Measurements from ENCODE around the gene VWCE.
"Not testable (repeated sequence)": the region's sequence is repeated elsewhere in the genome, so short reads cannot be mapped to it uniquely, and the experiment has no call there.

Gene VWCE

GRCh38 chr11:61212202-61212601 lies 82.9 kb downstream of the VWCE start:
- WGBS, 2 experiments: no CpG with 5 or more reads among the region's 15 CpGs

GRCh38 chr11:61211327-61211952 lies 83.7 kb downstream of the VWCE start:
- whole genome bisulfite sequencing, 2 experiments: 98 to 100% methylated on average over 3 of the region's 10 CpGs
- H3K4me3 ChIP-seq (ENCODE audit: insufficient read depth, low read depth, low read length); H3K4me1 ChIP-seq (ENCODE audit: control insufficient read depth, insufficient read depth, low read length); H3K36me3 ChIP-seq (ENCODE audit: control insufficient read depth, insufficient read depth, low read length); H3K9me3 ChIP-seq (ENCODE audit: control insufficient read depth, low read length); H3K27ac ChIP-seq (ENCODE audit: insufficient read depth, low read depth, low read length, poor library complexity, severe bottlenecking); H3K27me3 ChIP-seq (ENCODE audit: control insufficient read depth, insufficient read depth, low read length, poor library complexity, severe bottlenecking): not testable (repeated sequence)

More at GRCh38 chr11:61212202-61212601, 82.9 kb downstream of the VWCE start:
- H3K4me1 ChIP-seq (ENCODE audit: control insufficient read depth, insufficient read depth, low read length); H3K9me3 ChIP-seq (ENCODE audit: control insufficient read depth, low read length); H3K4me3 ChIP-seq (ENCODE audit: insufficient read depth, low read depth, low read length); H3K27me3 ChIP-seq (ENCODE audit: control insufficient read depth, insufficient read depth, low read length, poor library complexity, severe bottlenecking); H3K36me3 ChIP-seq (ENCODE audit: control insufficient read depth, insufficient read depth, low read length); H3K27ac ChIP-seq (ENCODE audit: insufficient read depth, low read depth, low read length, poor library complexity, severe bottlenecking): not testable (repeated sequence)

DNA sequence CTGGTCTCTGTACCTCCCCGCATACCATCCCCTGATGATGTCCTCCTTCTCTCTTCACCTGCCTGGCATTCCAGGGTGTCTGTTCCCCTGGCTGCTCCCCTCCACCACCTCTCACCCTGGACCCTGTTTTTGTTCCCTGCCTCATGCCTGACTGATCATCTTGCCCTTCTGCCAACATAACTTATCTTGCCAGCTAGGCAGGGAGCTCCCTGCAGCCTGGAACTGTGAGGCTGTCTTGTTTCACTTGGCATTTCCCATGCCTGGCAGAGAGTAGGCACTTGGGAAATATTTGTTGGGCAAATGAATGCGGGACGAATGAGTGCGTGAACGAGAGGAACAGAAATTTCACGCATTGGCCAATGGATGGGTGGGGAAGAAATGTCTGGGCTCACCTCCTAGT lies 84.5 kb downstream of the VWCE start:
- WGBS, 2 experiments: no CpG with 5 or more reads among the region's 6 CpGs
- not testable (repeated sequence) for H3K27ac ChIP-seq (ENCODE audit: insufficient read depth, low read depth, low read length, poor library complexity, severe bottlenecking); H3K4me3 ChIP-seq (ENCODE audit: insufficient read depth, low read depth, low read length); H3K9me3 ChIP-seq (ENCODE audit: control insufficient read depth, low read length); H3K36me3 ChIP-seq (ENCODE audit: control insufficient read depth, insufficient read depth, low read length); H3K4me1 ChIP-seq (ENCODE audit: control insufficient read depth, insufficient read depth, low read length); H3K27me3 ChIP-seq (ENCODE audit: control insufficient read depth, insufficient read depth, low read length, poor library complexity, severe bottlenecking)

Measured in ectodermal cell (in vitro differentiated cells).